DMS153 (cell line): ENCODE data around the gene PTCH2.

Source experiments
- DNase-seq: peaks from one replicate; lab custom pipeline; 2025; lab: John Stamatoyannopoulos, UW

PTCH2 gene

GRCh38 chr1:44842862-44843655, at the start of gene PTCH2:
Gene PTCH2 (minus strand): TSS chr1:44843253. CDS start chr1:44842932, 321 bp downstream.
- peak; percentile 42 for DNase-seq

- no peak for DNase-seq
Observed at GRCh38 chr1:44890007-44890406, 47.0 kb upstream of the PTCH2 start.

GRCh38 chr1:44885406-44885805, 42.4 kb upstream of the PTCH2 start:
- DNase-seq, result no peak

- no peak for DNase-seq
Observed at GRCh38 chr1:44884746-44885145, 41.7 kb upstream of the PTCH2 start.

- DNase-seq, result no peak
Observed at GRCh38 chr1:44881011-44881632, 38.1 kb upstream of the PTCH2 start.

- DNase-seq, result no peak
Observed at GRCh38 chr1:44874155-44874554, 31.1 kb upstream of the PTCH2 start.

GRCh38 chr1:44870096-44870495, 27.0 kb upstream of the PTCH2 start:
- DNase-seq, result no peak

GRCh38 chr1:44867801-44868200, 24.7 kb upstream of the PTCH2 start:
- DNase-seq, result no peak

- DNase-seq, result no peak
Observed at GRCh38 chr1:44862829-44863401, 19.9 kb upstream of the PTCH2 start.

GRCh38 chr1:44860891-44861425, 17.9 kb upstream of the PTCH2 start:
- DNase-seq, result no peak

- DNase-seq, result no peak
Observed at GRCh38 chr1:44860331-44860730, 17.3 kb upstream of the PTCH2 start.

GRCh38 chr1:44857446-44857845, 14.4 kb upstream of the PTCH2 start:
- no peak for DNase-seq

GRCh38 chr1:44855742-44856141, 12.7 kb upstream of the PTCH2 start:
- no peak for DNase-seq

GRCh38 chr1:44854970-44855369, 11.9 kb upstream of the PTCH2 start:
- no peak for DNase-seq

- no peak for DNase-seq
Observed at GRCh38 chr1:44853201-44853600, 10.1 kb upstream of the PTCH2 start.

GRCh38 chr1:44851308-44851707, 8.3 kb upstream of the PTCH2 start:
- DNase-seq, result no peak

GRCh38 chr1:44849575-44850132, 6.6 kb upstream of the PTCH2 start:
- DNase-seq, result no peak

GRCh38 chr1:44848456-44849181, 5.6 kb upstream of the PTCH2 start:
- DNase-seq, result no peak

- DNase-seq, result no peak
Observed at GRCh38 chr1:44847845-44848244, 4.8 kb upstream of the PTCH2 start.

GRCh38 chr1:44846985-44847384, 3.9 kb upstream of the PTCH2 start:
- DNase-seq, result no peak

GRCh38 chr1:44842486-44842861, 579 bp downstream of the PTCH2 start:
- no peak for DNase-seq

- no peak for DNase-seq
Observed at GRCh38 chr1:44839576-44839975, 3.5 kb downstream of the PTCH2 start.
